Neutrophil (primary cell): ENCODE measurements around the gene REV1.

ENCODE experiments used
- H3K27ac ChIP-seq: fragments of 200-600 bp; sonication (generic); 2 replicates; pipeline ENCODE4 v1.5.1; 2016; ENCODE audit warnings: mild to moderate bottlenecking, moderate library complexity
- H3K27me3 ChIP-seq: fragments of 200-600 bp; sonication (generic); 2 replicates; pipeline ENCODE4 v1.6.0; 2016; ENCODE audit warnings: mild to moderate bottlenecking
- H3K36me3 ChIP-seq: fragments of 200-600 bp; sonication (generic); 2 replicates; pipeline ENCODE4 v1.5.1; 2017
- H3K4me1 ChIP-seq, 2 experiments: fragments of 200-600 bp in 1 of 2; sonication (generic) in 1 of 2; 1 replicate in 1 of 2; 2 replicates in 1 of 2; pipeline versions ENCODE4 v1.5.1 to v1.6.1; 2013 to 2016; ENCODE audit warnings: low read depth in 1 of 2, low read length in 1 of 2, mild to moderate bottlenecking in 1 of 2, moderate library complexity in 1 of 2; ENCODE audit not compliant: control insufficient read depth in 1 of 2, insufficient read depth in 1 of 2
- H3K4me3 ChIP-seq, 2 experiments: fragments of 200-600 bp in 1 of 2; sonication (generic) in 1 of 2; 1 replicate in 1 of 2; 2 replicates in 1 of 2; pipeline ENCODE4 v1.5.1; 2013 to 2016; ENCODE audit warnings: low read depth in 1 of 2, low read length in 1 of 2, mild to moderate bottlenecking in 1 of 2, moderate library complexity in 1 of 2
- H3K9me3 ChIP-seq: fragments of 200-600 bp; sonication (generic); 2 replicates; pipeline ENCODE4 v1.5.1; 2016
- CTCF ChIP-seq: fragments of 200-600 bp; sonication (generic); IDR thresholded peaks from 2 replicates; pipeline ENCODE4 v1.5.1; 2016; ENCODE audit warnings: antibody characterized with exemption

REV1 gene

GRCh38 chr2:99401841-99402240 lies 88.0 kb downstream of the REV1 start:
- Histone ChIP-seq H3K27ac (no peak overlapping the region), H3K4me3 (no peak overlapping the region), H3K27me3 (no peaks in the 10 kb centered on the region), H3K36me3 (peaks cover 98% of the 10 kb centered on the region), H3K9me3 (no peaks in the 10 kb centered on the region), H3K4me1 (no peaks in the 10 kb centered on the region)
- TF ChIP-seq CTCF: no peak

- Histone ChIP-seq H3K36me3 (peaks cover 99% of the 10 kb centered on the region), H3K27ac (no peak overlapping the region), H3K9me3 (no peaks in the 10 kb centered on the region), H3K27me3 (no peaks in the 10 kb centered on the region), H3K4me3 (no peak overlapping the region), H3K4me1 (no peaks in the 10 kb centered on the region)
- TF ChIP-seq CTCF: no peak
Observed at GRCh38 chr2:99399795-99400194, 90.0 kb downstream of the REV1 start.

GRCh38 chr2:99399063-99399462 lies 90.8 kb downstream of the REV1 start:
- H3K4me3 ChIP-seq: no peak overlapping the region
- no peak for TF ChIP-seq CTCF
- no peaks in the 10 kb centered on the region for H3K9me3 ChIP-seq
- no peak overlapping the region for H3K27ac ChIP-seq
- no peaks in the 10 kb centered on the region for H3K4me1 ChIP-seq
- H3K36me3 ChIP-seq: peaks cover 99% of the 10 kb centered on the region
- no peaks in the 10 kb centered on the region for H3K27me3 ChIP-seq

GRCh38 chr2:99398303-99398702 lies 91.5 kb downstream of the REV1 start:
- Histone ChIP-seq H3K4me3 (no peak overlapping the region), H3K27ac (no peak overlapping the region), H3K4me1 (no peaks in the 10 kb centered on the region), H3K36me3 (peaks cover 99% of the 10 kb centered on the region), H3K9me3 (no peaks in the 10 kb centered on the region), H3K27me3 (no peaks in the 10 kb centered on the region)
- TF ChIP-seq CTCF: no peak

GRCh38 chr2:99397266-99397920 lies 92.4 kb downstream of the REV1 start:
- no peak for TF ChIP-seq CTCF
- Histone ChIP-seq H3K4me3 (no peak overlapping the region), H3K36me3 (peaks cover 90% of the 10 kb centered on the region), H3K4me1 (no peaks in the 10 kb centered on the region), H3K27me3 (no peaks in the 10 kb centered on the region), H3K27ac (no peak overlapping the region), H3K9me3 (no peaks in the 10 kb centered on the region)
